GM18508 (cell line): ENCODE data around the gene NAA20.

Experiments
- ATAC-seq: cut with Tn5 transposase; IDR thresholded peaks from one replicate; pipeline ENCODE4 v1.9.1; 2021; ENCODE audit warnings: moderate number of reproducible peaks; ENCODE audit not compliant: insufficient read depth, unreplicated experiment

NAA20 gene

DNA sequence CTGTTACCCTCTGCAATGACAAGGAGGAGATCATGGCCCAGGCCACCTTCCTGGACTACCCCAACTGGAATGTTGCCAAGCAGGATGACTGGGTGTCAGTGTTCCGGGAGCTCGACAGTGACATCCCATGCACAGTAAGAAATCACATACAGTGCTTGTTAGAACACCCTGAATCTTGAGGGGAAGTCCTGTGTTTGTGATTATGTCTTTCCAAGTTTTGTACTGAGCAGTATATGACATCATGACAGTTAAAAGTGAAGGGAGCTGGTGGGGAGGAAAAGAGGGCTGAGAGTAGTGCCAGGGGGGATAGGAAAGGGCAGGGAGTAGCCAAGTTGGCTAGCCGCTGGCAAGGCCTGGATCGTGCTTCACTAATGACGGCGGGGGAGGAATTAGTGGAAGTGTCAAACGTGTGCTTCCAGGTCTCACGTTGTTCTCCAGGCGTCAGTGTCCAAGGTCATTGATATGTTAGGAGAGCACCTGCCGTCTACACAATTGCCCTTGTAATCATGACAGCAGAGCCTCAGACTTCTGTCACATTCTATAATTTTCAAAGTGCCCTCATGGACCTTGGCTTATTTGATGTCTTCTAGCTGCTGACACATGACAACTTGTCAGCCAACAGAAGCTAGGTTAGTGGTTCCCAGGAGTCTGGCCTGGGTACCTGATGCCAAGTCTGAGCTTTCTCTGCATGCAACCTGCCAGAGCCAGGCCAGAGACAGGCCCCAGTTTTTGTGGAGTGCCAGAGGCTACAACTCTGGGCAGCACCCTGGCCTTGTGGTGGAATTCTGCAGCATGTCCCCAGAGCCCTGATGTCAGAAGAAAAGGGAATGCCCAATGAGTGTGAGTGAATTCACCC, 53.9 kb downstream of the NAA20 start:
- no peak for ATAC-seq

DNA sequence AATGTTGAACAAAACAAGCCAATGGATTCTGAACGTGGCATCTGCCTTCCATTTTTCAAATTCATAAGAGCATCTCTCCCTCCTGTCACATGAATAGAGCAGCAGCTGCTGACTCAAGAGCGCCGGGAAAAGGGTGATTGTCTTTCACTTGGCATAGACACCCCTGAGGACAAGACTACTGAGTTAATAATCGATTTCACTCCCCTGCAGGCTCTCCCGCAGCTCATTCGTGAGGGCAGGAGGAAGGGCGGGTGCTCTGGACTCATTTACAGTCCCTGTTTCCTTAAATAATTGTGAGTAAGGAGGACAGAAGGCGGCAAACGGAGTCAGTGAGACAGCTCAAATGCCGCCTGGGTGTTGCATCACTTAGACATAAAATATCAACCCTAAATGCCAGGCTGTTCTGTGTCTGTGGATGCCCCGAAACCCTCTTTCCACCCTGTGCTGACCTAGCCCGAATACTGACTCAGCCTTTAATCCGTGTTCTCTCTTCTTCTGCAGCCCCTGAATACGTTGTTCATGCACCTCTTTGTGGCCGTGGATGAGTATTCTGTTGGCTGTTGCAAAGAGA, 56.7 kb downstream of the NAA20 start:
- ATAC-seq, result no peak

- ATAC-seq, result no peak
Observed at GRCh38 chr20:20075032-20075431, 57.9 kb downstream of the NAA20 start.

DNA sequence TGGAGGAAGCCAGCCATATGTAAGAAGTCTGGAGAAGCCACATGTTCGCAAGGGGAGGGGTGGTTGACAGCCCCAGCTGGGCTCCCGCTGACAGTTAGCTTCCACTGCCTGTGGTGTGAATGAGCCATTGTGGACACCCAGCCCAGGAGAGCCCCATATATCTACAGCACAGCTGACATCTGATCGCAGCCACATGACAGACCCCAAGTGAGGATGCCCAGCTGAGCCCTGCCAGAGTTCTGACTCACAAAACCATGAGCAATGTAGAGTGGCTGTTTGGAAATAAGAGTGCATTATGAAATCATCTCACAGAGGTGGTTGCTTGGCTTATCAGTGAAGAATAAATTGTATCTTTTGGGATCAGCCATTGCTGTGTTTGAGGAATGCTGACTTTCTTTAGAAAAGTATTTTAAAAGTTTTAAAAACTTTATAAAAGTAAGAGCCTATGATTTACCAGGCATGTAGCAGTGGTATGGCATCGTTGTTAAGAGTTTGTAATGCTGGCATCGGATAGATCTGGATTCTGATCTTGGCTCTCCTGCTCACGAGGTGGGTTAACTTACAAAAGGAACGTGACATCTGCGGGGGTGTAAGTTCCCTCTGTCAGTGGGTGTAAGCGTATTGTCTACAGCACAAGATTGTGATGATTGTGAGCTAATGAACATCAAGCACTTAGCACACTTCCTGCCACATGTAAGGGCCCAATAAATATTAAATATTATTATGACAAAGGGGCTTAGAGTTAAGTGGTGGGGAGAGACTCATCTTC, 59.3 kb downstream of the NAA20 start:
- no peak for ATAC-seq

GRCh38 chr20:20078041-20078440, 60.9 kb downstream of the NAA20 start:
- ATAC-seq, result no peak

- no peak for ATAC-seq
Observed at GRCh38 chr20:20079102-20079784, 62.1 kb downstream of the NAA20 start.
